PC-9 (cell line): Measurements from ENCODE around the gene IL1R2.

ENCODE experiments used
- EZH2 ChIP-seq: fragments of 200-600 bp; sonication (generic); IDR thresholded peaks from 2 replicates; pipeline ENCODE4 v1.8.0; 2017; ENCODE audit warnings: antibody characterized with exemption, low read depth
- TF ChIP-seq, protein P1 (sequence below): fragments of 200-600 bp; sonication (generic); conservative IDR thresholded peaks from 2 replicates; pipeline ENCODE4 v1.6.1; 2017; ENCODE audit warnings: mixed run types, antibody characterized with exemption, mild to moderate bottlenecking, moderate library complexity

DNA sequence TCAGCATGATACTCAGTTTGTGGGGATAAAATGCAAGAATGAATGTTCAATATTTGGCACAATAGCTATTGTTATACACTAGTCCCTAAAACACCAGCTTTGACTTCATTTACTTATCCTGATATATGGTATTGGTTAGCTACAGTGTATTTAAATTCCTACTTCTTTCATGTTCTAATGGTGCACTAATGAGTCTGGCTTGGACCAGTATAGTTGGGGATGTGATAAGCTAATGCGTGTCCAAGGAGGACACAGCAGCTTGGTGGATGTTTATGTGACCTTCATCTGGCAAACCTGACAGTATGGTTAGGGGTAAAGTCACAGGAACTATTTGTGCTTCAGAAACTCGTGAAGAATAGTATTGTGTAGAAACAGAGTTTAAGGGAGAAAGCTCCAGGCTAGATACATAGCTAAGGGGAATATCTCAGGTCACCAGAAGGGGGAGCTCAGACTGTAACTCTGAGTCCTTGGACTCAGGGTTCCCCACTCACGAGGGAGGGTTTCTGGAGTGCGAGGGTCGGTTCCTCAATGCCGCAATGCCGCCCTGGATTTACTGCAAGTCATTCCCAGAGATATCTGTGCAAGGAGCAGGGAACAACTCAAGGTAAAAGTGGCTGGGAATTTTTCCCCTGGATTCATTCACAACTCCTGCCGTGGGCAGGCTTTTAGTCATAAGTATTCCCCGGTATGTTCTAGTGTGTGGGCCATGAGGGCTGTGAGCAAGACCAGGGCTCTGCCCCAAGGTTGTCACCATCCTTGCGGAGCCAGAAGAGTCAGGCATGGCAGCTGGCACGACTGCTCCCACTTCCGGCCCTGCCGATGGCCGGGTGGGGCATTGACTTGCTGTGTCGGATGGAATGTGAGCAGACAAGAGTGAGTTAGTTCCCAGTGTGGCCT, 14.5 kb downstream of the IL1R2 start:
- TF ChIP-seq, protein P1, sequence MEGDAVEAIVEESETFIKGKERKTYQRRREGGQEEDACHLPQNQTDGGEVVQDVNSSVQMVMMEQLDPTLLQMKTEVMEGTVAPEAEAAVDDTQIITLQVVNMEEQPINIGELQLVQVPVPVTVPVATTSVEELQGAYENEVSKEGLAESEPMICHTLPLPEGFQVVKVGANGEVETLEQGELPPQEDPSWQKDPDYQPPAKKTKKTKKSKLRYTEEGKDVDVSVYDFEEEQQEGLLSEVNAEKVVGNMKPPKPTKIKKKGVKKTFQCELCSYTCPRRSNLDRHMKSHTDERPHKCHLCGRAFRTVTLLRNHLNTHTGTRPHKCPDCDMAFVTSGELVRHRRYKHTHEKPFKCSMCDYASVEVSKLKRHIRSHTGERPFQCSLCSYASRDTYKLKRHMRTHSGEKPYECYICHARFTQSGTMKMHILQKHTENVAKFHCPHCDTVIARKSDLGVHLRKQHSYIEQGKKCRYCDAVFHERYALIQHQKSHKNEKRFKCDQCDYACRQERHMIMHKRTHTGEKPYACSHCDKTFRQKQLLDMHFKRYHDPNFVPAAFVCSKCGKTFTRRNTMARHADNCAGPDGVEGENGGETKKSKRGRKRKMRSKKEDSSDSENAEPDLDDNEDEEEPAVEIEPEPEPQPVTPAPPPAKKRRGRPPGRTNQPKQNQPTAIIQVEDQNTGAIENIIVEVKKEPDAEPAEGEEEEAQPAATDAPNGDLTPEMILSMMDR: peak; percentile 73
- TF ChIP-seq EZH2: no peak
